Bronchial epithelial cell (primary cell): ENCODE results near the gene PIK3CB. TPM values are rescaled to one million over a fixed set of nuclear protein-coding genes. Genes with fewer than 3 reads are reported as not detected.

Source experiments
- DNase-seq: peaks from one replicate; pipeline ENCODE4 v3.0.0-alpha.2; 2010; ENCODE audit warnings: low read depth
- FAIRE-seq: peaks from 2 replicates; lab custom pipeline; 2011; peaks lifted over from hg19 to GRCh38; lab: Jason Lieb, UNC
- H3K27me3 ChIP-seq: 2 replicates; pipeline ENCODE4 v1.5.1; 2011; ENCODE audit warnings: low read length; ENCODE audit not compliant: control insufficient read depth, insufficient read depth
- H3K36me3 ChIP-seq: 2 replicates; pipeline ENCODE4 v1.5.1; 2011; ENCODE audit warnings: low read length; ENCODE audit not compliant: control insufficient read depth, insufficient read depth
- H3K4me3 ChIP-seq: 2 replicates; pipeline ENCODE4 v1.5.1; 2011; ENCODE audit warnings: mild to moderate bottlenecking, low read depth, low read length, control low read depth
- CTCF ChIP-seq: IDR thresholded peaks from 2 replicates; pipeline ENCODE4 v1.5.1; 2011; ENCODE audit warnings: mild to moderate bottlenecking, moderate library complexity, low read length, control low read depth, inconsistent platforms; ENCODE audit not compliant: insufficient read depth, severe bottlenecking
- total RNA-seq: library from RNA; depleted of rRNA; stranded (reverse); fragments of >200 nt; gene quantifications from 2 replicates; pipeline ENCODE4 v1.2.1, GENCODE V29; 2014

Gene PIK3CB
- total RNA-seq, 1 donor from 2014 or later: 11.3 TPM

GRCh38 chr3:138653567-138653966 lies 181.2 kb downstream of the PIK3CB start:
- no peak for FAIRE-seq
- TF ChIP-seq CTCF: no peak
- H3K36me3 ChIP-seq: peaks cover 6% of the 10 kb centered on the region
- no peaks in the 10 kb centered on the region for H3K27me3 ChIP-seq
- no peak overlapping the region for H3K4me3 ChIP-seq
- no peak for DNase-seq

- FAIRE-seq: no peak
- H3K27me3 ChIP-seq: no peaks in the 10 kb centered on the region
- no peak overlapping the region for H3K4me3 ChIP-seq
- TF ChIP-seq CTCF: no peak
- DNase-seq: no peak
- peaks cover 6% of the 10 kb centered on the region for H3K36me3 ChIP-seq
Observed at GRCh38 chr3:138649134-138649533, 185.6 kb downstream of the PIK3CB start.

GRCh38 chr3:138646513-138646912 lies 188.2 kb downstream of the PIK3CB start:
- H3K36me3 ChIP-seq: peaks cover 6% of the 10 kb centered on the region
- TF ChIP-seq CTCF: no peak
- FAIRE-seq (no peak), DNase-seq (no peak)
- no peak overlapping the region for H3K4me3 ChIP-seq
- no peaks in the 10 kb centered on the region for H3K27me3 ChIP-seq

GRCh38 chr3:138646008-138646407 lies 188.7 kb downstream of the PIK3CB start:
- DNase-seq (no peak), FAIRE-seq (no peak)
- no peak for TF ChIP-seq CTCF
- Histone ChIP-seq H3K36me3 (peaks cover 6% of the 10 kb centered on the region), H3K27me3 (no peaks in the 10 kb centered on the region), H3K4me3 (no peak overlapping the region)

GRCh38 chr3:138642927-138643253 lies 191.8 kb downstream of the PIK3CB start:
- no peak for TF ChIP-seq CTCF
- no peak overlapping the region for H3K4me3 ChIP-seq
- no peaks in the 10 kb centered on the region for H3K27me3 ChIP-seq
- no peaks in the 10 kb centered on the region for H3K36me3 ChIP-seq
- DNase-seq: no peak
- no peak for FAIRE-seq

- Histone ChIP-seq H3K27me3 (no peaks in the 10 kb centered on the region), H3K4me3 (no peak overlapping the region), H3K36me3 (no peaks in the 10 kb centered on the region)
- no peak for FAIRE-seq
- TF ChIP-seq CTCF: no peak
- no peak for DNase-seq
Observed at GRCh38 chr3:138642226-138642926, 192.4 kb downstream of the PIK3CB start.
